ENCODE results near the gene LRRC36.

LRRC36 gene

DNA sequence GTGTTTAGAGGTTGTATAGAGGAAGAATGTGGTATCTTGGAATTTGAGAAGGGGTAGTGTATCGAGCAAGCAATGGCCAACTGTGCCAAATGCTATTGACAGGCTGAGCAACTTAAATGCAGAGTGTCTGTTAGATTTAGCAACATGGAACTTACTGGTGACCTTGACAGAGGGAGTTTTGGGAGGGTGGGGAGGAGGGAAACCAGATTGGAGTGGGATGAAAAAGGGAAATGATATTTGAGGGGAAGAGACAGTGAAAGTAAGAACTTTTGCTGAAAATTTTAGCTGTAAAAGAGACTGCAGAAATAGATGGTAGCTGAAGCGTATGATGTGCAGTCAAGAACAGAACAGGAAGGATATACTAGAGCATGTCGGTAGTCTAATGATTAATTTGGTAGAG is 1.1 kb downstream of the LRRC36 start:
- no peak overlapping the region for H3K4me3 ChIP-seq (ENCODE audit: low read depth, low read length)
- no peak overlapping the region for H3K27ac ChIP-seq (ENCODE audit: low read depth, low read length)
- no peaks in the 10 kb centered on the region for H3K36me3 ChIP-seq (ENCODE audit: control insufficient read depth, insufficient read depth, low read length)
- no peaks in the 10 kb centered on the region for H3K9me3 ChIP-seq (ENCODE audit: control insufficient read depth, insufficient read depth, low read length)
- H3K4me1 ChIP-seq (ENCODE audit: control insufficient read depth, insufficient read depth, low read length): no peaks in the 10 kb centered on the region
- no peak overlapping the region for H3K9ac ChIP-seq (ENCODE audit: low read depth, low read length)
- peaks cover 11% of the 10 kb centered on the region for H3K27me3 ChIP-seq (ENCODE audit: control insufficient read depth, insufficient read depth, low read length)

DNA sequence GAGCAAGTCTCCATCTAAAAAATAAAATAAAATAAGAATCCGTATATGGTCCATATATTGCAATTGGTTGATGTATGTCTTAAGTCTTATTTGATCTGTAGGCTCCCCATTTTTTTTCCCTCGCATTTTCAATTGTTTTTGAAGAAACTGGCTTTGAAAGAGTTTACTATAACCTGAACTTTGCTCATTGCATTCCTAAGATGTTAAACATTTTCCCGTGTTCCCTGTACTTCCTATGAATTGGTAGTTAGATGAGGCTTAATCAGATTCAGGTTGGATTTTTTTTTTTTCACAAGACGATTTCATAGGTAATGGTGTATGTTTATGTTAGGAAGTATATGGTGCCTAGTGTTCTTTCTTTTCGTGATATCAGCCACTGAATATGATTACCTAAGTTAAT is 3.3 kb downstream of the LRRC36 start:
- H3K9me3 ChIP-seq (ENCODE audit: control insufficient read depth, insufficient read depth, low read length): no peaks in the 10 kb centered on the region
- H3K27me3 ChIP-seq (ENCODE audit: control insufficient read depth, insufficient read depth, low read length): peaks cover 4% of the 10 kb centered on the region
- H3K27ac ChIP-seq (ENCODE audit: low read depth, low read length): no peak overlapping the region
- no peak overlapping the region for H3K4me3 ChIP-seq (ENCODE audit: low read depth, low read length)
- H3K4me1 ChIP-seq (ENCODE audit: control insufficient read depth, insufficient read depth, low read length): no peaks in the 10 kb centered on the region
- H3K36me3 ChIP-seq (ENCODE audit: control insufficient read depth, insufficient read depth, low read length): no peaks in the 10 kb centered on the region
- no peak overlapping the region for H3K9ac ChIP-seq (ENCODE audit: low read depth, low read length)

DNA sequence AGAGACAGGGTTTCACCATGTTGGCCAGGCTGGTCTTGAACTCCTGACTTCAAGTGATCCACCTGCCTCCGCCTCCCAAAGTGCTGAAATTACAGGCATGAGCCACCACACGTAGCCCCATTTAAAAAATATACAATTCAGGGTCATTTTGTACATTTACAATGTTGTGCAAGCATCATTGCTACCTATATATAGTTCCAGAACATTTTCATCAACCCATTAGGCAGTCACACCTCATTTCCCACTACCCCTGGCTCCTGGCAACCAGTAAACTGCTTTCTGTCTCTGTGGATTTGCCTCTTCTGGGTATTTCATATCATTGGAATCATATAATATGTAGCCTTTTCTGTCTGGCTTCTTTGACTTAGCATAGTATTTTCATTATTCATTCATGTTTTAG is 6.7 kb downstream of the LRRC36 start:
- H3K9ac ChIP-seq (ENCODE audit: low read depth, low read length): no peak overlapping the region
- H3K36me3 ChIP-seq (ENCODE audit: control insufficient read depth, insufficient read depth, low read length): no peaks in the 10 kb centered on the region
- no peak overlapping the region for H3K27ac ChIP-seq (ENCODE audit: low read depth, low read length)
- H3K4me3 ChIP-seq (ENCODE audit: low read depth, low read length): no peak overlapping the region
- no peaks in the 10 kb centered on the region for H3K4me1 ChIP-seq (ENCODE audit: control insufficient read depth, insufficient read depth, low read length)
- H3K9me3 ChIP-seq (ENCODE audit: control insufficient read depth, insufficient read depth, low read length): peaks cover 4% of the 10 kb centered on the region; the same call in 1 of the 2 replicates
- no peaks in the 10 kb centered on the region for H3K27me3 ChIP-seq (ENCODE audit: control insufficient read depth, insufficient read depth, low read length)

DNA sequence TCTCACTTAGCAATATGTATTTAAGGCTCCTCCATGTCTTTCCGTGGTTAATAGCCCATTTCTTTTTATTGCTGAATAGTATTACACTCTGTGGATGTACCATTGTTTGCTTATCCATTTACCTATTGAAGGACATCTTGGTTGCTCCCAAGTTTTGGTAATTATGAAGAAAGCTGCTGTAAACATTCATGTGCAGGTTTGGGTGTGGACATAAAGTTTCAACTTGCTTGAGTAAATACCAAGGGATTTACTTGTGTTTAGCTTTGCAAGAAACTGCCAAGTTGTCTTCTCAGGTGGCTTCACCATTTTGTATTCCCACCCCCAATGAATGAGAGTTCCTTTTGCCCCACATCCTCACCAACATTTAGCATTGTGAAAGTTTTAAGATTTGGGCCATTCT is 9.5 kb downstream of the LRRC36 start:
- Histone ChIP-seq H3K4me1 (ENCODE audit: control insufficient read depth, insufficient read depth, low read length) (no peaks in the 10 kb centered on the region), H3K27me3 (ENCODE audit: control insufficient read depth, insufficient read depth, low read length) (no peaks in the 10 kb centered on the region), H3K27ac (ENCODE audit: low read depth, low read length) (no peak overlapping the region), H3K9me3 (ENCODE audit: control insufficient read depth, insufficient read depth, low read length) (peaks cover 4% of the 10 kb centered on the region; the same call in 1 of the 2 replicates), H3K36me3 (ENCODE audit: control insufficient read depth, insufficient read depth, low read length) (no peaks in the 10 kb centered on the region), H3K9ac (ENCODE audit: low read depth, low read length) (no peak overlapping the region), H3K4me3 (ENCODE audit: low read depth, low read length) (no peak overlapping the region)

DNA sequence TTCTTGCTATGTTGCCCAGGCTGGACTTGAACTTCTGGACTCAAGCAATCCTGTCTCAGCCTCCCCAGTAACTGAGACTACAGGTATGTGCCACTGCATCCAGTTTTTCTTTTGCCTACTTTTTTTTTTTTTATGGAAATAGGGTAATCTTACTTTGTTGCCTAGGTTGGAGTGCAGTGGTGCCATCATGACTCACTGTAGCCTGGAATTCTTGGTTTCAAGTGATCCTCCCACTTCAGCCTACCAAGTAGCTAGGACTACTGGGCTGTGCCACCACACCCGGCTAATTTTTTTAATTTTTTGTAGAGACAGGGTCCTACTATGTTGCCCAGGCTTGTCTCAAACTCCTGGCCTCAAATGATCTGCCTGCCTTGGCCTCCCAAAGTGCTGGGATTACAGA is 10.0 kb downstream of the LRRC36 start:
- H3K27me3 ChIP-seq (ENCODE audit: control insufficient read depth, insufficient read depth, low read length): no peaks in the 10 kb centered on the region
- no peaks in the 10 kb centered on the region for H3K36me3 ChIP-seq (ENCODE audit: control insufficient read depth, insufficient read depth, low read length)
- no peak overlapping the region for H3K27ac ChIP-seq (ENCODE audit: low read depth, low read length)
- H3K9ac ChIP-seq (ENCODE audit: low read depth, low read length): no peak overlapping the region
- peaks cover 4% of the 10 kb centered on the region; the same call in 1 of the 2 replicates for H3K9me3 ChIP-seq (ENCODE audit: control insufficient read depth, insufficient read depth, low read length)
- H3K4me1 ChIP-seq (ENCODE audit: control insufficient read depth, insufficient read depth, low read length): no peaks in the 10 kb centered on the region
- H3K4me3 ChIP-seq (ENCODE audit: low read depth, low read length): no peak overlapping the region

DNA sequence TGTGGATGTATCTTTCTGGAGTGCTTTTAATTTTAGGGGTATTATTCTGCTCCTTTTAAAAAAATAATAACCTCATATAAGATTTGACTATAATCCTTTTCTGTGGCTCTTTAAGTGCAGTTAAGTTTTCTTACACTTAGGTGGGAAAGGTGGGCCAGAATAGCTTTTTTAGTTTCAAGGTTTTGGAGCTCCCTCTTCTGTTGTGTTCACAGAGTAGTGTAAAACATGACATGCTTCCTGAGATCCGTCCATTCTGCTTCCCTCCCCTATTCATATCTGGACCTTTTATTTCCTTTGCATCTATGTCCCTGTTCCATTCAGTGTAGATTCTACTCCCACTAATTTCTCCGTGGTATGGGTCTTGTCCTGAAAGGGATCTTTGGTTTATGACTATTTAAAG is 12.8 kb downstream of the LRRC36 start:
- no peaks in the 10 kb centered on the region for H3K4me1 ChIP-seq (ENCODE audit: control insufficient read depth, insufficient read depth, low read length)
- H3K36me3 ChIP-seq (ENCODE audit: control insufficient read depth, insufficient read depth, low read length): no peaks in the 10 kb centered on the region
- no peaks in the 10 kb centered on the region for H3K27me3 ChIP-seq (ENCODE audit: control insufficient read depth, insufficient read depth, low read length)
- H3K9ac ChIP-seq (ENCODE audit: low read depth, low read length): no peak overlapping the region
- H3K9me3 ChIP-seq (ENCODE audit: control insufficient read depth, insufficient read depth, low read length): peaks cover 4% of the 10 kb centered on the region; the same call in 1 of the 2 replicates
- H3K4me3 ChIP-seq (ENCODE audit: low read depth, low read length): no peak overlapping the region
- H3K27ac ChIP-seq (ENCODE audit: low read depth, low read length): no peak overlapping the region

DNA sequence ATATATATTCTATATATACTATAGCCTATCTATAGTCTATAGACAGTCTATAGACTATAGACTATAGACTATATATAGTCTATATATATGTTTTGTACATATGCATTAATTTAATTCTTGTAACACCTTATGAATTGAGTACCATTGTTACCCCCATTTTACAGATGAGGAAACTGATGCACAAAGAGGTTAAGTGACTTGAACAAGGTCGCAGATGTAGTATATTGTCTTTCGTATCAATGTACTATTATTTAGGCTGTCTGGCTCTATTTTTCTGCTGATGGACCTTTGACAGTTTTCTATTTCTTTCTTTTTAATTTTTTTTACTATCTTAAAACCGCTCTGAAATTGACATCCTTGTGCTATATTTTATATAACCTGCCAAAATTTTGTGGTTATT is 14.6 kb downstream of the LRRC36 start:
- H3K27me3 ChIP-seq (ENCODE audit: control insufficient read depth, insufficient read depth, low read length): no peaks in the 10 kb centered on the region
- H3K9me3 ChIP-seq (ENCODE audit: control insufficient read depth, insufficient read depth, low read length): peaks cover 3% of the 10 kb centered on the region; the same call in 1 of the 2 replicates
- no peak overlapping the region for H3K9ac ChIP-seq (ENCODE audit: low read depth, low read length)
- H3K4me1 ChIP-seq (ENCODE audit: control insufficient read depth, insufficient read depth, low read length): no peaks in the 10 kb centered on the region
- no peak overlapping the region for H3K27ac ChIP-seq (ENCODE audit: low read depth, low read length)
- H3K36me3 ChIP-seq (ENCODE audit: control insufficient read depth, insufficient read depth, low read length): no peaks in the 10 kb centered on the region
- H3K4me3 ChIP-seq (ENCODE audit: low read depth, low read length): no peak overlapping the region

DNA sequence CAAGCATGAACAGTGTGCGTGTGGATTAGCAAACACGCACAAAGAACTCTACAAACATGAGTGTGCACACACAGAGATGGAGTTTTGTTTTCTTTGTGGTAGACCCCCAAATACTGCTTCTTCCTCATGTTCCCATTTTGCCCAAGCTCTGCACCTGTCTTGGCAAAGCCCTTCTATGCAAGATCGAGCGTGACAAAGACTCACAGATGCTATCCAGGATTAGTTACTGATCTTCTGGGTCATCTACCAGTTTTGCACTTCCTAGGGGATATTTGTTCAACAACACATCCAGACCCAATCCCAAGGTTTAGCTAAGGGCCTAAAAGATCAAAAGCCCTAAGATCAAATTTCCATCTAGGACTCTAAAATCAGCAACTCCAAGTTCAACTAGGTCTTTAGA is 16.0 kb downstream of the LRRC36 start:
- no peaks in the 10 kb centered on the region for H3K9me3 ChIP-seq (ENCODE audit: control insufficient read depth, insufficient read depth, low read length)

DNA sequence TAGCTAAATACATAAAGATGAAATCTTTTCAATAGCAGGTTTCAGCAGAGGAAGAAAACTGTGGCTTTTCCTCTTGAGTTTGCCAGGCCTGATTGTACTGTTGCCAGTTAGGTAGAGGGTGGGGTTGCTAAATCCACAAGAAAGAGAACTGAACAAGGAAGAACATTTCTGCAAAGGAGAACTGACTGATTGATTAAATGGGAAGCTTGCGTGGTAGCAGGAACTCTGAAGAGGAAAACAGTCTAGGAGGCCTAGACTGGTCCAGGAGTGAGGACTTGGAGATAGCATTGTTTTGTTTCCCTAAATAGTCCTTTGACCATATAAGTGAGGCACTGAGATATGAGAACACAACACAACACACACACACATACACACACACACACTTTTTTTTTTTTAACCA is 18.8 kb downstream of the LRRC36 start:
- Histone ChIP-seq H3K4me3 (ENCODE audit: low read depth, low read length) (no peak overlapping the region), H3K9me3 (ENCODE audit: control insufficient read depth, insufficient read depth, low read length) (no peaks in the 10 kb centered on the region), H3K27ac (ENCODE audit: low read depth, low read length) (no peak overlapping the region), H3K36me3 (ENCODE audit: control insufficient read depth, insufficient read depth, low read length) (no peaks in the 10 kb centered on the region), H3K4me1 (ENCODE audit: control insufficient read depth, insufficient read depth, low read length) (no peaks in the 10 kb centered on the region), H3K27me3 (ENCODE audit: control insufficient read depth, insufficient read depth, low read length) (no peaks in the 10 kb centered on the region; the same call in 1 of the 2 replicates), H3K9ac (ENCODE audit: low read depth, low read length) (no peak overlapping the region)

More for the DNA sequence above, 16.0 kb downstream of the LRRC36 start:
- H3K9ac ChIP-seq (ENCODE audit: low read depth, low read length): no peak overlapping the region
- H3K27ac ChIP-seq (ENCODE audit: low read depth, low read length): no peak overlapping the region
- H3K4me3 ChIP-seq (ENCODE audit: low read depth, low read length): no peak overlapping the region
- no peaks in the 10 kb centered on the region for H3K4me1 ChIP-seq (ENCODE audit: control insufficient read depth, insufficient read depth, low read length)
- H3K36me3 ChIP-seq (ENCODE audit: control insufficient read depth, insufficient read depth, low read length): no peaks in the 10 kb centered on the region
- H3K27me3 ChIP-seq (ENCODE audit: control insufficient read depth, insufficient read depth, low read length): no peaks in the 10 kb centered on the region

DNA sequence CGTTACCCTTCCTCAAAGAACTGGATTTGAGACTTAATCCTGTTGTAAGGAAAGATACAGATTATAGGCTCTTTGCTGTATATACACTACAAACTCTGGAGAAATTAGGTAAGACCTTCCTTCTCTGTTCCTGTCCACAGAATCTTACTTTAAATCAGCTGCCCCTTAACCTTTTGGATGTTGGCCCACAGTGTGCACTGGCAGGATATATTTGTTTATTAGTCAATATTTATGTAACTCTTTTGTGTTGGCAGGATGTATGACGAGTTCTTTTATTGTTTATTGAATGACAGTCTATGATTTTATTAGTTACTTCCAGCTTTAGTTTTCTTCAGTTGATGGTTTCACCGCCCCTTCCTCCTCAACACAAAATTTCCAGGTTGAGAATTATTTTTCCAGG is 19.7 kb downstream of the LRRC36 start:
- Histone ChIP-seq H3K9ac (ENCODE audit: low read depth, low read length) (no peak overlapping the region), H3K9me3 (ENCODE audit: control insufficient read depth, insufficient read depth, low read length) (no peaks in the 10 kb centered on the region), H3K36me3 (ENCODE audit: control insufficient read depth, insufficient read depth, low read length) (no peaks in the 10 kb centered on the region), H3K4me3 (ENCODE audit: low read depth, low read length) (no peak overlapping the region), H3K27ac (ENCODE audit: low read depth, low read length) (no peak overlapping the region), H3K4me1 (ENCODE audit: control insufficient read depth, insufficient read depth, low read length) (no peaks in the 10 kb centered on the region), H3K27me3 (ENCODE audit: control insufficient read depth, insufficient read depth, low read length) (no peaks in the 10 kb centered on the region; the same call in 1 of the 2 replicates)

DNA sequence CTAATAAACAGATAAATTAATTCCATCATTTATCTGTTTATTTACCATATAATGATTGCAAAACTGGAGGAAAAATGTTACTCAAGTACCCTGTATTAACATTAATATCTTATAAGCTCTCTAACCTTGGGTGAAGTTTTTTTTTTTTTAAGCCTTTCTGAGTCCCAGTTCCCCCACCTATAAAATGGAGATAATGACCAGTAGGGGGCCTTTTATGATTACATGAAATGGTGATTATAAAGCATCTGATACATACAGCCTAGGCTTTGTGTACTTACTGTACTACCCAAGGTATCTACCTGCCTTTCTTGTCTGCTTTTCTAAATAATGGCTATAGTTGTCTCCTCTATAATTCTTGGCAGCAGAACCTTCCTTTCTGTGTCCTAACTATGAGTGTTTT is 22.6 kb downstream of the LRRC36 start:
- H3K4me3 ChIP-seq (ENCODE audit: low read depth, low read length): no peak overlapping the region
- H3K4me1 ChIP-seq (ENCODE audit: control insufficient read depth, insufficient read depth, low read length): no peaks in the 10 kb centered on the region
- H3K9ac ChIP-seq (ENCODE audit: low read depth, low read length): no peak overlapping the region
- no peak overlapping the region for H3K27ac ChIP-seq (ENCODE audit: low read depth, low read length)
- no peaks in the 10 kb centered on the region for H3K36me3 ChIP-seq (ENCODE audit: control insufficient read depth, insufficient read depth, low read length)
- H3K27me3 ChIP-seq (ENCODE audit: control insufficient read depth, insufficient read depth, low read length): no peaks in the 10 kb centered on the region; the same call in 1 of the 2 replicates
- no peaks in the 10 kb centered on the region for H3K9me3 ChIP-seq (ENCODE audit: control insufficient read depth, insufficient read depth, low read length)

DNA sequence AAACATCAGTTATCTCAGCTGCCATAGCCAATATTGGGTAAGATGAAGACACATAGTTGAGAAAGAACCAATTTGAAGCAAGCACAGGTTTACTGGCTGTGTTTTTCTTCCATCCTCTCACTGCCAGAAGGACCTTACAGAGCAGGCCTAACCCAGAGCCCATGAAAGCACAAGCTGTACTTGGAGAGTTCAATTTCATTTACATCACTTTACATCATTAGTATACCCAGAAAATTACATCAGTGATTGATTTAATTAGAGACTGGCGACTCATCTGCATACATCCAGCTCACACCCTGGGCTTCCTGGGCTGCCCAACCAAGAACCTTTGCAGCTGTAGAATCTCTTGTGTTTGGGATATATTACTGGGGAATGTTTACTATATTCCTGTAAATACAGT is 23.7 kb downstream of the LRRC36 start:
- no peak overlapping the region for H3K9ac ChIP-seq (ENCODE audit: low read depth, low read length)
- H3K27me3 ChIP-seq (ENCODE audit: control insufficient read depth, insufficient read depth, low read length): no peaks in the 10 kb centered on the region; the same call in 1 of the 2 replicates
- no peaks in the 10 kb centered on the region for H3K4me1 ChIP-seq (ENCODE audit: control insufficient read depth, insufficient read depth, low read length)

More for the DNA sequence above, 23.7 kb downstream of the LRRC36 start:
- H3K4me3 ChIP-seq (ENCODE audit: low read depth, low read length): no peak overlapping the region
- H3K9me3 ChIP-seq (ENCODE audit: control insufficient read depth, insufficient read depth, low read length): no peaks in the 10 kb centered on the region
- no peak overlapping the region for H3K27ac ChIP-seq (ENCODE audit: low read depth, low read length)
- H3K36me3 ChIP-seq (ENCODE audit: control insufficient read depth, insufficient read depth, low read length): no peaks in the 10 kb centered on the region

All from HUES48 (cell line).